ENCODE results near the gene SLC47A1. TPM values are rescaled to one million over a fixed set of nuclear protein-coding genes. Genes with fewer than 3 reads are reported as not detected.

SLC47A1 gene
- total and polyA plus RNA-seq, 2 of the 13 experiments (the other 11 are each of a cell fraction or from before 2014, with no cell fraction given): 42.1 to 67.5 TPM

- TF ChIP-seq HIC2 (CRISPR knock-in tag; IDR thresholded peaks at IDR 0.05; ENCODE audit: low read depth) (peak; percentile 64; the same call in 1 of the 2 replicates), FOXK1 (CRISPR knock-in tag; IDR thresholded peaks at IDR 0.05; ENCODE audit: borderline replicate concordance, low read depth) (peak; percentile 57; the same call in 1 of the 2 replicates), YEATS2 (CRISPR knock-in tag; IDR thresholded peaks at IDR 0.05; ENCODE audit: borderline replicate concordance) (no peak), ZNF776 (CRISPR knock-in tag; IDR thresholded peaks at IDR 0.05) (no peak), ZNF704 (CRISPR knock-in tag; IDR thresholded peaks at IDR 0.05; ENCODE audit: borderline replicate concordance) (peak; percentile 71; the same call in 1 of the 2 replicates), RERE (CRISPR knock-in tag; IDR thresholded peaks at IDR 0.05; ENCODE audit: low read depth) (peak; percentile 62; the same call in 1 of the 2 replicates), MYC (CRISPR knock-in tag; IDR thresholded peaks at IDR 0.05; ENCODE audit: borderline replicate concordance) (peak; percentile 80; the same call in 1 of the 2 replicates), ZNF275 (CRISPR knock-in tag; IDR thresholded peaks at IDR 0.05; ENCODE audit: borderline replicate concordance) (peak; percentile 83; the same call in 1 of the 2 replicates), SATB2 (CRISPR knock-in tag; IDR thresholded peaks at IDR 0.05) (no peak), RNF2 (conservative IDR thresholded peaks at IDR 0.05; ENCODE audit: low read depth) (no peak), SMARCE1 (IDR thresholded peaks at IDR 0.05; ENCODE audit: borderline replicate concordance) (no peak), ZNF207 (IDR thresholded peaks at IDR 0.05; ENCODE audit: borderline replicate concordance) (no peak), THAP7 (CRISPR knock-in tag; IDR thresholded peaks at IDR 0.05) (peak; percentile 58; the same call in 1 of the 2 replicates), SOX6 (IDR thresholded peaks at IDR 0.05) (no peak), SOX6 (CRISPR knock-in tag; IDR thresholded peaks at IDR 0.05) (peak; percentile 98), ZBTB14 (CRISPR knock-in tag; IDR thresholded peaks at IDR 0.05) (no peak)
Measured at GRCh38 chr17:19538095-19539039, 4.7 kb downstream of the SLC47A1 start (continued).
